GM21619 (cell line): Measurements from ENCODE around the gene CNIH2.

Experiments
- ATAC-seq: cut with Tn5 transposase; IDR thresholded peaks from one replicate; pipeline ENCODE4 v1.9.1; 2021; ENCODE audit not compliant: unreplicated experiment

Gene CNIH2

DNA sequence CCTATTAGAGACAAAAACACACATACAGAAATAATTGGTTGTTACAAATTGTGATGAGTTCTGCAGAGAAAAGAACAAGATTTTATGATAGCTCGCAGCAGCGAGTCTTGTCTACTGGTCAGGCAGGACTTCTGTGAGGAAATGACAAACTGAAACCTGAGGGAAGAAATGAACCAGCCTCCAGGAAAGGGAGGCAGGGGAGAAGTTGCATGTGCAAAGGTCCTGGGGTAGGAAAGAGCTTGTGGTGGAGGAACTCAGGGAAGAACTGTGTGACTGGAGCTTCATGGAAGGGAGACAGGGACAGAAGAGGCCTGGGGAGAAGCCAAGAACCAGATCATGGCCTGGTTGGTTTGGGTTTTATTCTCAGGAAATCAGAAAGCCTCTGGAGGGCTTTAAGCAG, 18.8 kb upstream of the CNIH2 start:
- ATAC-seq: no peak

DNA sequence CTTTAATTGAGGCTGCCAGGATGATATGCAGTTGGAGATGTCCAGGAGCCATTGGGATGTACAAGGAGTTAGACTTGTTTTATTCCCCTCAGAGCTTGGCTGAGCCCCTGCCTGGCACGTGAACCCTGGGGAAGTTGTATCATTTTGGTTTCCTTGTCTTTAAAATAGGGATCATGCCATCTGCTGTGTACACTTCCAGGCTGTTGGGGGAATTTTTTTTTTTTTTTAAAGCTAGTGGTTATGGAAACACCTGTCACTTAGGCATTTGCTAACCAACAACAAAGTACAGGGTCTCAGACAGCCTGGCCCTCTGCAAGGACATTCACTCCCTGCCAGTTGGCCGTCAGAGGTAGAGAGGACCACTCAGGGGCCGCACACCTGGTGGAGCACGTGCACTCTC, 18.0 kb upstream of the CNIH2 start:
- no peak for ATAC-seq

DNA sequence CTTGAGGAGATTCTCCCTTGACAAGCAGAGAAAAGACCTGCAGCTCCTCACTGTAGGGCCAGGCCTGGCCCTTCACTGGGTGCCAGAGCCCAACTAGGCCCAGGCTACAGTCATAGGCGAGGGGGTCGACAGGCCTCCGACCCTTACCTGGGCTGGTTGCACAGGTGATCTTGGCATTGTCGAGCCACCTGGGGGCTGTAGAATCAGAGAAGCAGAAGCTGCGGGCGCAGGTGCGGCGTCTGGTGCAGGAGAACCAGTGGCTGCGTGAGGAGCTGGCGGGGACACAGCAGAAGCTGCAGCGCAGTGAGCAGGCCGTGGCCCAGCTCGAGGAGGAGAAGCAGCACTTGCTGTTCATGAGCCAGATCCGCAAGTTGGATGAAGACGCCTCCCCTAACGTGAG, 16.4 kb upstream of the CNIH2 start:
- ATAC-seq: no peak

DNA sequence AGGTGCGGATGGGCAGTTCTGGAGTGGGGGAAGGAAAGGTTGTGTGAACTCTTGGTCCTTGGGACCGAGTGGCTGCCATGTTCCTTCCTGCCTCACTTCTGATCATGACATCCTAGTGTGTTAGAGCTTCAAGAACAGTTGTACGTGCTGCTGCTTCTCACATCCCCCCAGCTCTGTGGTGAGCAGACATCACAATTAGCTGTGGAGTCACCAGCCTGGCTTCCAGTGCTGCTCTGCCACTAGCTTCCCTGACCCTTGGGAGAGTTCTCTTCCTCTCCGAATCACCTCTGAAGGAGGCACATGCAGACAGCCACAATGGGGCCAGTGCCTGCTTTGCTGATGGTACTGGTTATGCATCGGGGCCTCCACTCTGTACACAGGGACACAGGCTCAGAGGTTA, 15.8 kb upstream of the CNIH2 start:
- ATAC-seq: no peak

DNA sequence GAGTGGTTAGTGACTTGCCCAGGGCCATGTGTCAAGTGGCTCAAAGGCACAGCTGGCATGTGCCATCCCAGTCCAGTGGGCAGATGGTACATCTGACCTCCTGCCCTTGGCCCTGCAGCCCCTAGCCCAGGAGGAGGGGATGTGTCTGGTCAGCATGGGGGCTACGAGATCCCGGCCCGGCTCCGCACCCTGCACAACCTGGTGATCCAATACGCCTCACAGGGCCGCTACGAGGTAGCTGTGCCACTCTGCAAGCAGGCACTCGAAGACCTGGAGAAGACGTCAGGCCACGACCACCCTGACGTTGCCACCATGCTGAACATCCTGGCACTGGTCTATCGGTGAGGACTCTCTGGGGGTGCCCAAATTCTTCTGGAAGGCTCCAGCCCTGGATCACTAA, 15.3 kb upstream of the CNIH2 start:
- ATAC-seq: no peak

DNA sequence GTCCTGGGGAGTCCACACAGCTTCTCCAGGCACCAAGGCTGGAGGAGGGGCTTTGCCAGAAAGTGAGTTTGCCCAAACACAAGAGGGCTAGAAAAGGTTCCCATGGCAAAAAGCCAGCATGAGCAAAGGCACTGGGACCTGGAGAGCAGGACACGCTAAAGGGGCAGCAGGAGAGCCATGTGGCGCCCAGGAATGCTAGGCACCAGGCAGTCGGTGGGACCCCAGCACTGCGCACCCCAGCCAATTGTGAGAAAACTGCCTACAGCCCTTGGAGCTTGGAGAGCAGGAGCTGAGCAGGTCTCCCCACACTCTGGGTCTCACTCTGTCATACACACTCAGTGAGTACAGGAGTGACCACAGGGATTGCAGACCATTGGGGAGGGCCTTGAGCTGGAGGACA, 14.7 kb upstream of the CNIH2 start:
- ATAC-seq: no peak

DNA sequence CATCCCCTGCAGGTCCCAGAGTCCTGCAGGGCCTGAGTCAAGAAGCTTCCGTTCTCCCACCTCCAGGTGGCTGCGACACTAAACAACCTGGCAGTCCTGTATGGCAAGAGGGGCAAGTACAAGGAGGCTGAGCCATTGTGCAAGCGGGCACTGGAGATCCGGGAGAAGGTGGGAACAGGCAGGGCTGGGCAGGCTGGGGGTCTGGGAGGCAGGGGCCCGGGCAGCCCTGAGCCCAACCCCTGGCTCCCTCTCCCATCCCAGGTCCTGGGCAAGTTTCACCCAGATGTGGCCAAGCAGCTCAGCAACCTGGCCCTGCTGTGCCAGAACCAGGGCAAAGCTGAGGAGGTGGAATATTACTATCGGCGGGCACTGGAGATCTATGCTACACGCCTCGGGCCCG, 14.2 kb upstream of the CNIH2 start:
- ATAC-seq: no peak

DNA sequence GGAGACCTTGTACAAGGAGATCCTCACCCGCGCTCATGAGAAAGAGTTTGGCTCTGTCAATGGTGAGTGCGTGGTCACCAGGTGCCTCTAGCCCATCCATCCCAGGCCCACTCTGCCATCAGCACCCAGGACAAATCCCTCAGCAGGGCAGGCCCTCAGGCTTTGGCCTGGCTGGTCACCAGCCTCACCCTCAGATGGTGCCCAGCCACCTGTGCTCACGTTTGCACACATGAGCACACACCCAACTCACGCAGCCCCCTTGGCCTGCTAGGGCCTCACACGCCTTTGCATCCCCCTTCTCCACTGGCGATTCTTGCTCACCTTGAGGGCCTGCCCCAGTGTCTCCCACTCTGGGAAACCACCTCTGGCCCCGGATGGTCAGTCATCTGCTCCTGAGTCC, 13.6 kb upstream of the CNIH2 start:
- no peak for ATAC-seq

DNA sequence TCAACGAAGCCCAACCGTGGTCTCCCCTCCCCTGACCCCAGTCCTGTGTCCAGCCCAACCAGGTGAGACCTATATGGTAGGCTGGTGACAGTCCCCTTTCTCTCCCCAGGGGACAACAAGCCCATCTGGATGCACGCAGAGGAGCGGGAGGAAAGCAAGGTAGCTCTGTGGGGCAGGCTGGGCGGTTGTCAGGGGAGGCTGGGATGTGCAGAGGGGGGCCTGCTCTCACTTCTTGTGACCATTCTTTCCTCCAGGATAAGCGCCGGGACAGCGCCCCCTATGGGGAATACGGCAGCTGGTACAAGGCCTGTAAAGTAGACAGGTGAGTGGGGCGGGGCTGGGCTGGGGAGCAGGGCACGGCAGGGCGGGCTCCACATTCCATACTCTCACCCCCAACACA, 13.1 kb upstream of the CNIH2 start:
- ATAC-seq: no peak

DNA sequence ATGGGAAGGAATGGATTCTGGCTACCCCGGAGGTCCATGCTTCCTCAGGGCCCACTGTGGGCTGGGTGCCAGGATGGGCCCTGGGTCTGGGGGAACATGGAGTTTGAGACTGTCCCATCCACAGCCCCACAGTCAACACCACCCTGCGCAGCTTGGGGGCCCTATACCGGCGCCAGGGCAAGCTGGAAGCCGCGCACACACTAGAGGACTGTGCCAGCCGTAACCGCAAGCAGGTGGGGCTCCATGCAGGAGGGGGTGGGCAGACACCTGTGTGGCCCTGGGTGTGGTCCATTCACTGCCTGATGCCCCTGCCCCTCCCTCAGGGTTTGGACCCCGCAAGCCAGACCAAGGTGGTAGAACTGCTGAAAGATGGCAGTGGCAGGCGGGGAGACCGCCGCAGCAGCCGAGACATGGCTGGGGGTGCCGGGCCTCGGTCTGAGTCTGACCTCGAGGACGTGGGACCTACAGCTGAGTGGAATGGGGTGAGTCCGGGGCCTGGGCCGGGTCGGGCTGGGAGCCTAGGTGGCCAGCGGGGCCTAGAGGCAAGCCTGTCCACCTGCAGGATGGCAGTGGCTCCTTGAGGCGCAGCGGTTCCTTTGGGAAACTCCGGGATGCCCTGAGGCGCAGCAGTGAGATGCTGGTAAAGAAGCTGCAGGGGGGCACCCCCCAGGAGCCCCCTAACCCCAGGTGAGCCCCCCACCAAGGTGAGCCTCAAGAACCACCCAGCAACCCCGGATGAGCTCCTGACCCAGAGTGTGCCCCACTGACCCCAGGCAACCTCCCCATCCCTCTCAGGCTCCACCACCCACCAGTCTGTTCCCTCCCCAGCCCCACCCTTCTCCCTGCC, 12.2 kb upstream of the CNIH2 start:
- ATAC-seq: no peak

DNA sequence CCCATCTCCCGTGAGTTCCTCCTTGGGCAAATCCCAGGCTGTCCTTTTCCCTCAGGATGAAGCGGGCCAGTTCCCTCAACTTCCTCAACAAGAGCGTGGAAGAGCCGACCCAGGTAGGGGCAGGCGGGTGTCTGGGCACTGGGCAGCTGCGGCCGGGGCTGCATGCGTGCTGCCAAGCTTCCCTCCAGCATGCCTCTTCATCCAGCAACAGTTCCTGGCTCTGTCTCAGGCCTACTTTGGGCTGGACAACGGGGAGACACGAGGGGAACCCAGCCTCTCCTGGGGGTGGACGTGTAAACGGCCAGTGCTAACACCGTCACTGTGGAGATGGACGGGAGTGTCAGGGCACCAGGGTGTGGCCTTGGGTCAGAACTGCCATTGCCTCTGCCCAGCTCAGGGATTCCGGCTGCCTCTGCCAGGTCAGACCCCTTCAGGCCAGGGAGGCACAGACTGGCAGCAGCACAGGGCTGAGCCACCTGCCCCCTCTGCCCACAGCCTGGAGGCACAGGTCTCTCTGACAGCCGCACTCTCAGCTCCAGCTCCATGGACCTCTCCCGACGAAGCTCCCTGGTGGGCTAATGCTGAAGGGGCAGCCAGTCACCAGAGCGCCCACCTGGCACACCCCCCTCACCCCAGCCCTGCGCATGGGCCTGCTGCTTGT, 11.5 kb upstream of the CNIH2 start:
- ATAC-seq: no peak

DNA sequence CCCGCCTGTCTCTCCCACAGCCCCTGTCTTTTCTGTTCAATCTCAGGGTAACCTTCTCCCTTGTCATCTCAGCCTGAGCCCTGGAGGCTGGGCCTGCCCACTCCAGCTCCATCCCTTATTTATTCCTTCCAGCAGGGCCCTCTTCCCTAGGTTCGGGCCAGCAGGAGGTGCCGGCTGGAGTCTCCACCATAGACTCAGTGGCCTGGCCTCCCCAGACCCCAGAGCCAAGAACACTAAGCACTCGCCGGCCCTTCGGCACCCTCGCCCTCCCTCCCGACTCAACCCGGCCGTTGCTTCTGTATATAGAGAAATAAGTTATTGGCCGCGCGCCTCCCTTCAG, 11.0 kb upstream of the CNIH2 start:
- no peak for ATAC-seq

DNA sequence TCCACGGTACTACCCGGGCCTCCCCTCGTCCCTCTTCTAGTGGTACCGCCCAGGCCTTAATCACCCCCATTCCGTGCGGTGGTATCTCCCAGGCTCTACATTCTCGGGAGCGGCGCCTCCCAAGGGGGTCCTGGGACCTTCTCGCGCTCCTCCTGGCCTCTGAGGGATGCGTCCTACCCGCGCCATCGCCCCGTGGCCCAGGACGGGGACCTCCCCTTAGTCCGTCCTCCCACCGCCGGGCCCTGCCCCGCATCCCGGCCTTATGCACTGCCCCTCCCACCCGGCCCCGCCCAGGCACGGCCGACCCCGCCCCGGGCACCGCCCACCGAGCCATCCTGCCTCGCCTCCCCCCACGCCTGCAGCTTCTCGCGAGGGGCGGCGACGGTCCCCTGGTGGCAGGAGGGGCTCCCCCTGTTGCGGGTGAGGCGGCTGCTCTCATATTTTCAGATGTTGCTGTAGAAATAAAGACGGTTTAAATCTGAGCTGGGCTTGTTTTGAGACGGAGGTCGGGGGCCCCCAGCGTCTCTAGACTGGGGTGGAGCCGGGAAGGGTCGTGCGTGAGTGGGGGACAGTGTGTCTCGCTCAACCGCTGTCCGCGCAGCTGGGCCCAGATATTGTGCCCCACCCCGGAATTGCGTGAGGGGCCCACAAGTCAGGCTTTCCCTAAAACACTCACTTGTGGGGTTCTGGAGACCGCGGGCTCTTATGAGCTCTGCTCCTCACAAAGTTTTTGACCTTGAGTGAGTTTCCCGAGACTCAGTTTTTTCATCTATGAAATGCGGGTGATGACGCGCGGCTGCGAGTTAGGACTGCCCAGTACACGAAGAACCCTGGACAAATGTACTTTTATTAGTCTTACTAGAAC, 10.4 kb upstream of the CNIH2 start:
- peak; percentile 34 for ATAC-seq

DNA sequence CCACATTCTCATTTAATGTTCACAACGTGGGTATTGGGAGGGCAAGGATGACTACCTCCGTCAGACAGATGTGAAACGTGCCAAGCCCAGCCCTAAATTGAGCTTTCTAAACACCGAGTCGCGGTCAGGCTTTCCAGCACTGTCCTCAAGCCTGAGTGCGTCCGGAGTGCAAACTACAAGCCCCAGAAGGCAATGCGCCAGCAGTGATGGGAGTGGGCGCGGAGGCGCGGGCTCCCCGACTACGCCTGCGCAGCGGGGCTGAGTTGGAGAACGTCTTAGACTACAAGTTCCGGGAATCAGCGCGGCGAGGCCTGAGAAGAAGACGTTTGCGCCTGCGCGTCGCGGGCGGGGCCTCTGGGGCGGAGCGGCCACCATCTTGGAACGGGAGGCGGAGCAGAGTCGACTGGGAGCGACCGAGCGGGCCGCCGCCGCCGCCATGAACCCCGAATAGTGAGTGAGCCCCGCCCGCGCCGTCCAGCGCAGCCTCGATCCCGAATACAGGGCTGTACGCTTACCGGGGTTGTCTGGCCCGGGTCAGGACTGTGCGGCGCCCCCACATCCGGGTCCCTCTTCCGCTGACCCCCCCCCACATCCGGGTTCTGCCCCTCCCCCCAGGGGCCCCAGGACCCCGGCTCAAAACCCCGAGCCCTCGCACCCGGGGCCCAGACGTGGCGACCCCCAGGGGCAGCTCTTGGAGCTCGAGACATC, 9.6 kb upstream of the CNIH2 start, which contains the start of gene RAB1B:
RAB1B (plus strand) TSS at position 396 of the 708 bp plus-strand sequence; CDS start at position 437, 41 bp downstream.
- peak; percentile 77 for ATAC-seq

DNA sequence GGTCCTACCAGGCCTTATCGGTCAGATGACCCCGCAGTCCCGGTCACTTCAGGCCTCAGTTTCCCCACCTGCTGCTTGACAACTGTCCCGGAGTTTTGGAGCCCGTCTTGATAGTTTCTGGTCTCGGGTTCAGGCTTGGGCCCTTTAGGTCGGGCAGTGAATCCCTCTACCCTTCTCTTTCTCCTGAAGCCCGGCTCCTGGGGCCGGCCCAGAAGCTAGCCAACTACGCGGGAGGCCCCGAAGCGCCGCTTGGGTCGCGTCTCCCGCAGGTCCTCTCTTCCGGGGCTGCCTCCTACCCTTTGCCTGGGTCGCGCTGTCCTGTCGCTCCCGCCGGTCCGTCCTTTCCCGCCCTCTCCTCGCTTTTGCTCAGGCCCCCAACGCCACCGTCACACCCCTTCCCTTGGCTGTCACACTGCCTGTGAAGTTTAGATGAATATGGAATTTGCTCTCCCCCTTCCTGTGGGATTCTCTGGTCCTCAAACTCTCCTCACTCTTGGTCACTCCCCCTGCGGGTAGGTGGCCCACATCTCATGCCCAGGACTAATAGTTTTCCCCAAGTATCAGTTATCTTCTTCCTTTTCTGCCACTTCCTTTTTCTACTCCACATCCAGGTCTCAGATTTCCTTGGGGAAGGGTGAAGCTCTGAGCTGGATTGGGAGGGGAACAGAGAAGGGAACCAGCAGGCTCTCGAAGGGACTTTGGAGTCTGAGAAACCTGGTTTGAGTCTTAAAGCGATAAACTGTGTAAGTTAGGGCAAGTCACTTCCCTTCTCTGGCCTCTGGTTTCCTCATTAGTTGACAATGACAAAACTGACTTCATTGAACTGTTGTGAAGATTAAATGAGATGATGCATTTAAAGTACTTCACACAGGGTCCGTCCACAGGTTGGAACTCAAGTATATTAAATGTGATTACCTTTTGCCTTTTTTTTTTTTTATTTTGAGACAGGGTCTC, 8.7 kb upstream of the CNIH2 start:
- ATAC-seq: no peak

DNA sequence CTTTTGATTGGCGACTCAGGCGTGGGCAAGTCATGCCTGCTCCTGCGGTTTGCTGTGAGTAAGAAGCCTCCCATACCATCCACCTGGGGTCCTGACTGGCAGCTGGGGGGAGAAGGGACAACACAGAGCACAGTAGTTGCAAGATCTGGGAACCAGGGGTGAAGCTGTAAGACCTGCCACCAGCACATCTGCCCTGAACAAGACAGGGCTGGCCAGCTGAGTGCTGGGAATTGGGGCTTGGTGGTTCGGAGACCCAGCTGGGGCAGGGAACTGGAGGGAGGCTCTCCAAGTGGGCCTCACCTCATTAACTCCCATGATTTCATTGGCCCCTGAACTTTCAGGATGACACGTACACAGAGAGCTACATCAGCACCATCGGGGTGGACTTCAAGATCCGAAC, 6.2 kb upstream of the CNIH2 start:
- no peak for ATAC-seq

DNA sequence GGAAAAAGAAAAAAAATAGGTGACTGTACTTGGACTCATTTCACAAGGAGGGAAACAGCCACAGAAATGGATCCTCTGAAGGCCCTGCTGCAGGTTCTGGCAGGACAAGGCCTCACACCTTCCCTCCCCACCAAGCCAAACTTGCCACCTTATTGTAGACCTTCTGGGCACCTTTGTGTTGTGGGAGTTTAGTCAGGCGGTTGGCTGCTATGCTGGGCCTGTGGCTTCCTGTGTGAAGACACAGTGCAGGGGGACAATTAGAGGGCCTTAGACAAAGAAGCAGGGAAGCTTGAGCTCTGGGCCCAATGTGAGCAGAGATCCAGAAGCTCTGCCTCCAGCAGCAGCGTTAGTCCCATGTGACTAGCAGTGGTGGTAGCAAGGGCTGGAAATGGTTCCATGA, 5.4 kb upstream of the CNIH2 start:
- ATAC-seq: no peak

DNA sequence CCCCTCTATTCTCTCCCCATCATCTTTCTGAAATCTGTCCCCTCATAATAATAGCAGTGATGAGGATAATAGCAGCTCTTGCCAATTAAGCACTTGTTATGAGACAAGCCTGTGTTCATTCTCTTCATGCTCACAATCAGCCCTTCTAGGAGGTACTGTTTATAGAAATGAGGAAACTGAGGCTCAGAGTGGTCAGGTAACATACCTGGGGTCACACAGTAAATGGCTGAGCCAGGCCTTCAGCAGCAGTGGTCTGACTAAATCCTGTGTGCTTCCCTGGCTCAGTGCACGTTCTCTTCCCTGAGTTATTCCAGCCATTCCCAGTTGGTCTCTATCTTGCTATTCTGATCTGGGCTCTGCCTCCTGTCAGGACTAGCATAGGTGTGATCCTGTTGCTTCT, 3.8 kb upstream of the CNIH2 start:
- ATAC-seq: no peak

DNA sequence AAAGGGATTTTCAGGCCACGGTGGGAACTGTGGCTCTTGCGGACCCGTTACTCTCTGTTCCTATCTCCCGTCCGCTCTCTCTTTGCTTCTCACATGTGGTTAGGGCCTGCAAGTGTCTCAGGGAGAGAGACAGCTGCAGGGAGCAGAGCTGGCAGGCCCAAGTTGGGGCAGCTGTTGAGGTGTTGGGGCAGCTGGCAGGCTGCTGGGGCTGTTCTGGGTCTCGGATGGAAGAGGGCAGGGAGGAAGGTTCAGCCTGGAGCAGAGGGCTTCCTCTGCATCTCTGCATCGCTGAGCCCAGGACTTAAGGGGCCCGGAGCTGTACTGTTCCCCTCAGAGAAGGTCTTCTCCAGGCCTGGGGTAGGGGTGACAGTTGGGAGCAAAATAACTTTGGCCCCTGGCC, 2.6 kb upstream of the CNIH2 start:
- no peak for ATAC-seq

DNA sequence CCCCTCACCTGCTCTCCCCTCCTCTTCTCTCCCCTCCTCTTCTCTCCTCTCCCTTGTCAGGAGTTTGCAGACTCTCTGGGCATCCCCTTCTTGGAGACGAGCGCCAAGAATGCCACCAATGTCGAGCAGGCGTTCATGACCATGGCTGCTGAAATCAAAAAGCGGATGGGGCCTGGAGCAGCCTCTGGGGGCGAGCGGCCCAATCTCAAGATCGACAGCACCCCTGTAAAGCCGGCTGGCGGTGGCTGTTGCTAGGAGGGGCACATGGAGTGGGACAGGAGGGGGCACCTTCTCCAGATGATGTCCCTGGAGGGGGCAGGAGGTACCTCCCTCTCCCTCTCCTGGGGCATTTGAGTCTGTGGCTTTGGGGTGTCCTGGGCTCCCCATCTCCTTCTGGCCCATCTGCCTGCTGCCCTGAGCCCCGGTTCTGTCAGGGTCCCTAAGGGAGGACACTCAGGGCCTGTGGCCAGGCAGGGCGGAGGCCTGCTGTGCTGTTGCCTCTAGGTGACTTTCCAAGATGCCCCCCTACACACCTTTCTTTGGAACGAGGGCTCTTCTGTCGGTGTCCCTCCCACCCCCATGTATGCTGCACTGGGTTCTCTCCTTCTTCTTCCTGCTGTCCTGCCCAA, 1.9 kb upstream of the CNIH2 start:
- ATAC-seq: no peak
